ENCODE measurements around the gene PARP9.

The PARP9 gene

GRCh38 chr3:122608916-122609315 lies 44.8 kb upstream of the PARP9 start:
- DNase-seq: no peak
- H3K4me3 ChIP-seq (ENCODE audit: low read length): no peak overlapping the region
- H3K9me2 ChIP-seq (replicated peaks; ENCODE audit: insufficient read depth, low read length): no peaks in the 10 kb centered on the region
- H2AFZ ChIP-seq (ENCODE audit: low read length): no peak overlapping the region
- H3K4me2 ChIP-seq (ENCODE audit: low read depth, low read length): no peak overlapping the region
- no peaks in the 10 kb centered on the region for H4K20me1 ChIP-seq (ENCODE audit: insufficient read depth, low read length)
- H3K79me2 ChIP-seq (ENCODE audit: low read length): no peaks in the 10 kb centered on the region
- TF ChIP-seq EZH2phosphoT487 (IDR thresholded peaks at IDR 0.05; ENCODE audit: low read length) (no peak), EZH2 (optimal IDR thresholded peaks at IDR 0.05; ENCODE audit: low read depth, low read length) (no peak)
- TF ChIP-seq, protein P1, sequence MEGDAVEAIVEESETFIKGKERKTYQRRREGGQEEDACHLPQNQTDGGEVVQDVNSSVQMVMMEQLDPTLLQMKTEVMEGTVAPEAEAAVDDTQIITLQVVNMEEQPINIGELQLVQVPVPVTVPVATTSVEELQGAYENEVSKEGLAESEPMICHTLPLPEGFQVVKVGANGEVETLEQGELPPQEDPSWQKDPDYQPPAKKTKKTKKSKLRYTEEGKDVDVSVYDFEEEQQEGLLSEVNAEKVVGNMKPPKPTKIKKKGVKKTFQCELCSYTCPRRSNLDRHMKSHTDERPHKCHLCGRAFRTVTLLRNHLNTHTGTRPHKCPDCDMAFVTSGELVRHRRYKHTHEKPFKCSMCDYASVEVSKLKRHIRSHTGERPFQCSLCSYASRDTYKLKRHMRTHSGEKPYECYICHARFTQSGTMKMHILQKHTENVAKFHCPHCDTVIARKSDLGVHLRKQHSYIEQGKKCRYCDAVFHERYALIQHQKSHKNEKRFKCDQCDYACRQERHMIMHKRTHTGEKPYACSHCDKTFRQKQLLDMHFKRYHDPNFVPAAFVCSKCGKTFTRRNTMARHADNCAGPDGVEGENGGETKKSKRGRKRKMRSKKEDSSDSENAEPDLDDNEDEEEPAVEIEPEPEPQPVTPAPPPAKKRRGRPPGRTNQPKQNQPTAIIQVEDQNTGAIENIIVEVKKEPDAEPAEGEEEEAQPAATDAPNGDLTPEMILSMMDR (IDR thresholded peaks at IDR 0.05; ENCODE audit: low read length): no peak
- H3K9me3 ChIP-seq (replicated peaks; ENCODE audit: insufficient read depth, low read length): no peaks in the 10 kb centered on the region
- H3F3A ChIP-seq (ENCODE audit: insufficient read depth, low read length): peaks cover 10% of the 10 kb centered on the region
- no peak overlapping the region for H3K9ac ChIP-seq (ENCODE audit: low read length)
- no peaks in the 10 kb centered on the region for H3K27me3 ChIP-seq (replicated peaks; ENCODE audit: insufficient read depth, low read length)
- no peak overlapping the region for H3K27ac ChIP-seq (ENCODE audit: low read length)
- no peaks in the 10 kb centered on the region for H3K36me3 ChIP-seq (replicated peaks; ENCODE audit: insufficient read depth, low read length)
- peaks cover 7% of the 10 kb centered on the region for H3K4me1 ChIP-seq (ENCODE audit: low read length)

DNA sequence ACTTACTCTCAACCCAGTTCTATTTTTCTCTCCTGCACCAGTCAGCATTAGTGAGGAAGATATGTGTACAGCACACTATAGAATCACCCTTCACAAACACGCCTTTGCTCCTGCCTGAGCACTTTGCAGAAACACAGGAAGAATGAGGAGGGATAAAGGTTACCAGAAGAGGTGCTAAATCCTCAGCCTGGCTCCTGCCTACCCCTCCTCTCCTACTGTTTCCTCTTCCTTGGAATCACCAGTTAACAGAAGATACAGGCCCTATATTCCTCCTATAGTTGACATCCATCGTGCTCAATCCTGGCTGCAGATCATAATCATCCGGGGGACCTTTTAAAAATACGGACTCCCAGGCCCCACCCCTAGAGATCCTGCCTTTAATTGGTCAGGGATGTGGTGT lies 42.2 kb upstream of the PARP9 start:
- no peaks in the 10 kb centered on the region for H3K9me3 ChIP-seq (replicated peaks; ENCODE audit: insufficient read depth, low read length)
- H2AFZ ChIP-seq (ENCODE audit: low read length): no peak overlapping the region
- no peak overlapping the region for H3K4me3 ChIP-seq (ENCODE audit: low read length)
- H3K9me2 ChIP-seq (replicated peaks; ENCODE audit: insufficient read depth, low read length): no peaks in the 10 kb centered on the region
- H3F3A ChIP-seq (ENCODE audit: insufficient read depth, low read length): peaks cover 10% of the 10 kb centered on the region
- TF ChIP-seq EZH2 (optimal IDR thresholded peaks at IDR 0.05; ENCODE audit: low read depth, low read length) (no peak), EZH2phosphoT487 (IDR thresholded peaks at IDR 0.05; ENCODE audit: low read length) (no peak)
- TF ChIP-seq, protein P1 (IDR thresholded peaks at IDR 0.05; ENCODE audit: low read length): no peak
- no peak overlapping the region for H3K4me2 ChIP-seq (ENCODE audit: low read depth, low read length)
- no peaks in the 10 kb centered on the region for H3K36me3 ChIP-seq (replicated peaks; ENCODE audit: insufficient read depth, low read length)
- no peak overlapping the region for H3K27ac ChIP-seq (ENCODE audit: low read length)
- DNase-seq: no peak
- H3K9ac ChIP-seq (ENCODE audit: low read length): no peak overlapping the region
- H3K4me1 ChIP-seq (ENCODE audit: low read length): peaks cover 7% of the 10 kb centered on the region
- H4K20me1 ChIP-seq (ENCODE audit: insufficient read depth, low read length): no peaks in the 10 kb centered on the region
- H3K79me2 ChIP-seq (ENCODE audit: low read length): no peaks in the 10 kb centered on the region
- H3K27me3 ChIP-seq (replicated peaks; ENCODE audit: insufficient read depth, low read length): no peaks in the 10 kb centered on the region

DNA sequence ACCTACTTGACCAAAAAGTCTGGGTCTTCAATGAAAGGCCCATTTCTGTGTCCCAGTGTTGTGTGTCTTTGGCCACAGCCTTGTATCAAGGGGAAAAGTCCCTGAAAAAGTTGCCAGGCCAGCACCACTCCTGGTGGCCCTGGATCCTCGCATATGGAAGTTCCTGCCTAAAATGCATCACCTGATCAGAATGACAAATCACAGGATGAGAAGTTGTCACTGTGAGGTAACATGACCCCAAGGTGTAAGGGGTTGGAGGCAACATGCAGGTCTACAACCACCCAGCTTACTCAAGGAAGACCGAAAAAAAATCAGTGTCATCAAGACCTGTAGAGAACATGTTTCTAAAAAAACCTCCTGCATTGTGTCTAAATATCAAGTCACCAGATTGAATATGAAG lies 39.0 kb upstream of the PARP9 start:
- no peak overlapping the region for H3K4me3 ChIP-seq (ENCODE audit: low read length)
- no peaks in the 10 kb centered on the region for H3K9me3 ChIP-seq (replicated peaks; ENCODE audit: insufficient read depth, low read length)
- H3K27ac ChIP-seq (ENCODE audit: low read length): no peak overlapping the region
- TF ChIP-seq, protein P1 (IDR thresholded peaks at IDR 0.05; ENCODE audit: low read length): no peak
- TF ChIP-seq EZH2 (optimal IDR thresholded peaks at IDR 0.05; ENCODE audit: low read depth, low read length) (no peak), EZH2phosphoT487 (IDR thresholded peaks at IDR 0.05; ENCODE audit: low read length) (no peak)
- H4K20me1 ChIP-seq (ENCODE audit: insufficient read depth, low read length): no peaks in the 10 kb centered on the region
- no peak for DNase-seq
- H3K9me2 ChIP-seq (replicated peaks; ENCODE audit: insufficient read depth, low read length): no peaks in the 10 kb centered on the region
- no peak overlapping the region for H3K9ac ChIP-seq (ENCODE audit: low read length)
- H2AFZ ChIP-seq (ENCODE audit: low read length): no peak overlapping the region
- H3K27me3 ChIP-seq (replicated peaks; ENCODE audit: insufficient read depth, low read length): no peaks in the 10 kb centered on the region
- no peaks in the 10 kb centered on the region for H3F3A ChIP-seq (ENCODE audit: insufficient read depth, low read length)
- H3K4me1 ChIP-seq (ENCODE audit: low read length): no peaks in the 10 kb centered on the region
- H3K36me3 ChIP-seq (replicated peaks; ENCODE audit: insufficient read depth, low read length): no peaks in the 10 kb centered on the region
- H3K79me2 ChIP-seq (ENCODE audit: low read length): no peaks in the 10 kb centered on the region
- no peak overlapping the region for H3K4me2 ChIP-seq (ENCODE audit: low read depth, low read length)

All from MM.1S (cell line).